Trophoblast cell (in vitro differentiated cells and primary cell): ENCODE measurements around the gene INTS14.
"Not testable (repeated sequence)": the region's sequence is repeated elsewhere in the genome, so short reads cannot be mapped to it uniquely, and the experiment has no call there.

Experiments used
- DNase-seq, 2 donors: peaks; one replicate each; pipeline ENCODE4 v3.0.0-alpha.2; 2016
- H2AFZ ChIP-seq: 2 replicates; pipeline ENCODE4 v1.6.1; 2013; ENCODE audit warnings: low read length, moderate library complexity, mild to moderate bottlenecking; ENCODE audit not compliant: insufficient read depth, poor library complexity
- H2AK5ac ChIP-seq: 2 replicates; pipeline ENCODE4 v1.6.1; 2013; ENCODE audit warnings: mild to moderate bottlenecking, low read length
- H2BK120ac ChIP-seq: 2 replicates; pipeline ENCODE4 v1.6.1; 2013; ENCODE audit warnings: low read length, mild to moderate bottlenecking, moderate library complexity; ENCODE audit not compliant: insufficient read depth, poor library complexity
- H2BK12ac ChIP-seq: 2 replicates; pipeline ENCODE4 v1.6.1; 2013; ENCODE audit warnings: mild to moderate bottlenecking, low read length, moderate library complexity
- H2BK5ac ChIP-seq: 2 replicates; pipeline ENCODE4 v1.6.1; 2013; ENCODE audit warnings: low read length, low read depth, moderate library complexity, mild to moderate bottlenecking; ENCODE audit not compliant: poor library complexity
- H3K14ac ChIP-seq: 2 replicates; pipeline ENCODE4 v1.6.1; 2013; ENCODE audit warnings: mild to moderate bottlenecking, low read length
- H3K18ac ChIP-seq: 2 replicates; pipeline ENCODE4 v1.6.1; 2013; ENCODE audit warnings: mild to moderate bottlenecking, low read length
- H3K23ac ChIP-seq: 2 replicates; pipeline ENCODE4 v1.6.1; 2013; ENCODE audit warnings: low read length
- H3K27ac ChIP-seq: 2 replicates; pipeline ENCODE4 v1.5.1; 2013; ENCODE audit warnings: low read depth, mild to moderate bottlenecking, inconsistent platforms, low read length, moderate library complexity
- H3K27me3 ChIP-seq: 2 replicates; pipeline ENCODE4 v1.6.1; 2013; ENCODE audit warnings: inconsistent platforms, mild to moderate bottlenecking, low read length, moderate library complexity; ENCODE audit not compliant: insufficient read depth
- H3K36me3 ChIP-seq, 2 experiments: 1 replicate in 1 of 2; 2 replicates in 1 of 2; pipeline ENCODE4 v1.6.1; 2013; ENCODE audit warnings: low read length in 2 of 2, mild to moderate bottlenecking in 2 of 2, moderate library complexity in 1 of 2; ENCODE audit not compliant: insufficient read depth in 2 of 2, control insufficient read depth in 1 of 2
- H3K4ac ChIP-seq: 2 replicates; pipeline ENCODE4 v1.6.1; 2013; ENCODE audit warnings: low read depth, mild to moderate bottlenecking, low read length, moderate library complexity
- H3K4me1 ChIP-seq, 2 experiments: 1 replicate in 1 of 2; 2 replicates in 1 of 2; pipeline ENCODE4 v1.6.1; 2013; ENCODE audit warnings: low read length in 2 of 2, mild to moderate bottlenecking in 2 of 2, moderate library complexity in 1 of 2; ENCODE audit not compliant: insufficient read depth in 2 of 2, control insufficient read depth in 1 of 2
- H3K4me2 ChIP-seq: 2 replicates; pipeline ENCODE4 v1.6.1; 2013; ENCODE audit warnings: inconsistent platforms, mild to moderate bottlenecking, low read length, moderate library complexity
- H3K4me3 ChIP-seq: 2 replicates; pipeline ENCODE4 v1.5.1; 2013; ENCODE audit warnings: mild to moderate bottlenecking, low read depth, low read length, inconsistent platforms
- H3K79me1 ChIP-seq: one replicate; pipeline ENCODE4 v1.6.1; 2013; ENCODE audit warnings: low read length
- H3K79me2 ChIP-seq: 2 replicates; pipeline ENCODE4 v1.6.1; 2013; ENCODE audit warnings: low read length, mild to moderate bottlenecking; ENCODE audit not compliant: control insufficient read depth, insufficient read depth, poor library complexity
- H3K9ac ChIP-seq: 2 replicates; pipeline ENCODE4 v1.6.1; 2013; ENCODE audit warnings: mild to moderate bottlenecking, low read length
- H3K9me3 ChIP-seq: 2 replicates; pipeline ENCODE4 v1.6.1; 2013; ENCODE audit warnings: low read depth, mild to moderate bottlenecking, control low read depth, inconsistent platforms, low read length; ENCODE audit not compliant: insufficient read depth
- H4K12ac ChIP-seq: 2 replicates; pipeline ENCODE4 v1.6.1; 2013; ENCODE audit warnings: low read depth, mild to moderate bottlenecking, low read length, moderate library complexity
- H4K8ac ChIP-seq: 2 replicates; pipeline ENCODE4 v1.6.1; 2013; ENCODE audit warnings: low read depth, mild to moderate bottlenecking, low read length, moderate library complexity
- H4K91ac ChIP-seq: one replicate; pipeline ENCODE4 v1.6.1; 2013; ENCODE audit warnings: low read depth, mild to moderate bottlenecking, low read length, moderate library complexity
- WGBS: extraction: QIAGEN DNeasy Blood & Tissue Kit; methylation state at CpG from one replicate; pipeline ENCODE4 v1.1.7; 2013; ENCODE audit warnings: missing lambda C conversion rate; ENCODE audit not compliant: insufficient read length, insufficient coverage; ENCODE audit errors: extremely low coverage; 5-methylcytosine and 5-hydroxymethylcytosine counted together

INTS14 gene

GRCh38 chr15:65618560-65619109, 7.7 kb upstream of the INTS14 start:
- no peaks in the 10 kb centered on the region for H3K79me2 ChIP-seq
- no peak overlapping the region for H3K14ac ChIP-seq
- no peak overlapping the region for H3K4ac ChIP-seq
- H2AK5ac ChIP-seq = no peak overlapping the region
- H2BK120ac ChIP-seq = no peak overlapping the region
- WGBS = no CpG with 5 or more reads among the region's 5 CpGs
- no peak overlapping the region for H4K12ac ChIP-seq
- H2BK12ac ChIP-seq = no peak overlapping the region
- no peak for DNase-seq
- H3K79me1 ChIP-seq = no peaks in the 10 kb centered on the region
- no peak overlapping the region for H3K18ac ChIP-seq
- H3K4me3 ChIP-seq = no peak overlapping the region
- no peaks in the 10 kb centered on the region for H3K36me3 ChIP-seq
- no peak overlapping the region for H4K91ac ChIP-seq
- H4K8ac ChIP-seq = no peak overlapping the region
- no peaks in the 10 kb centered on the region for H3K9me3 ChIP-seq
- H2AFZ ChIP-seq = no peak overlapping the region
- no peak overlapping the region for H2BK5ac ChIP-seq
- no peak overlapping the region for H3K27ac ChIP-seq
- H3K23ac ChIP-seq = no peak overlapping the region
- H3K27me3 ChIP-seq = no peaks in the 10 kb centered on the region
- H3K9ac ChIP-seq = no peak overlapping the region
- H3K4me1 ChIP-seq = no peaks in the 10 kb centered on the region
- no peak overlapping the region for H3K4me2 ChIP-seq

- H2AFZ ChIP-seq, H2BK120ac ChIP-seq, H3K14ac ChIP-seq, H3K27ac ChIP-seq, H3K27me3 ChIP-seq, H3K4me2 ChIP-seq, H3K79me2 ChIP-seq, H3K9me3 ChIP-seq, H3K18ac ChIP-seq, DNase-seq, H3K4ac ChIP-seq, H3K23ac ChIP-seq, H4K12ac ChIP-seq, H3K36me3 ChIP-seq, H3K9ac ChIP-seq, H2BK5ac ChIP-seq, H2AK5ac ChIP-seq, H4K91ac ChIP-seq, H2BK12ac ChIP-seq, H3K4me3 ChIP-seq, H4K8ac ChIP-seq, H3K79me1 ChIP-seq, H3K4me1 ChIP-seq: not testable (repeated sequence)
- WGBS = no CpG with 5 or more reads among the region's 1 CpG
Observed at GRCh38 chr15:65615887-65616286, 5.0 kb upstream of the INTS14 start.

- Histone ChIP-seq H2BK5ac (no peak overlapping the region), H2AFZ (no peak overlapping the region), H2BK12ac (no peak overlapping the region), H3K27ac (no peak overlapping the region), H3K23ac (peak overlapping the region; percentile 15), H3K14ac (no peak overlapping the region), H3K4ac (no peak overlapping the region), H3K79me2 (peaks cover 8% of the 10 kb centered on the region), H3K36me3 (no peaks in the 10 kb centered on the region), H3K9me3 (no peaks in the 10 kb centered on the region), H4K91ac (no peak overlapping the region), H3K27me3 (no peaks in the 10 kb centered on the region), H4K8ac (no peak overlapping the region), H3K18ac (no peak overlapping the region), H3K4me3 (no peak overlapping the region), H3K9ac (no peak overlapping the region), H3K4me1 (peaks cover 6 to 11% of the 10 kb centered on the region in 2 experiments), H2BK120ac (no peak overlapping the region), H3K4me2 (no peak overlapping the region), H2AK5ac (no peak overlapping the region), H4K12ac (no peak overlapping the region), H3K79me1 (peaks cover 12% of the 10 kb centered on the region)
- no CpG with 5 or more reads among the region's 6 CpGs for WGBS
- no peak for DNase-seq
Observed at GRCh38 chr15:65612949-65613744, 2.2 kb upstream of the INTS14 start.

- no peak overlapping the region for H2AFZ ChIP-seq
- no peaks in the 10 kb centered on the region for H3K27me3 ChIP-seq
- H4K8ac ChIP-seq = no peak overlapping the region
- no peak overlapping the region for H3K4ac ChIP-seq
- peaks cover 6 to 11% of the 10 kb centered on the region in 2 experiments for H3K4me1 ChIP-seq
- no peak overlapping the region for H2BK12ac ChIP-seq
- H4K91ac ChIP-seq = no peak overlapping the region
- no peak overlapping the region for H2AK5ac ChIP-seq
- no peak overlapping the region for H3K27ac ChIP-seq
- H3K4me2 ChIP-seq = no peak overlapping the region
- WGBS = no CpG with 5 or more reads among the region's 2 CpGs
- no peak overlapping the region for H3K23ac ChIP-seq
- H4K12ac ChIP-seq = no peak overlapping the region
- peaks cover 8% of the 10 kb centered on the region for H3K79me2 ChIP-seq
- H3K18ac ChIP-seq = no peak overlapping the region
- H3K14ac ChIP-seq = no peak overlapping the region
- no peaks in the 10 kb centered on the region for H3K9me3 ChIP-seq
- H3K4me3 ChIP-seq = no peak overlapping the region
- no peak overlapping the region for H3K9ac ChIP-seq
- no peak overlapping the region for H2BK120ac ChIP-seq
- H3K79me1 ChIP-seq = peaks cover 12% of the 10 kb centered on the region
- H2BK5ac ChIP-seq = no peak overlapping the region
- DNase-seq = no peak
- no peaks in the 10 kb centered on the region for H3K36me3 ChIP-seq
Observed at GRCh38 chr15:65612616-65612946, 1.6 kb upstream of the INTS14 start.
